HPDE6-E6E7 (cell line): ENCODE results near the gene NFIA.

Source experiments
- DNase-seq: peaks from one replicate; pipeline ENCODE4 v3.0.0; 2011; ENCODE audit warnings: missing footprints; ENCODE audit errors: extremely low spot score

The NFIA gene

GRCh38 chr1:61432616-61433388, 350.4 kb downstream of the NFIA start:
- DNase-seq, result no peak

- DNase-seq, result no peak
Measured at GRCh38 chr1:61433646-61434045, 351.3 kb downstream of the NFIA start.

GRCh38 chr1:61434276-61434675, 351.9 kb downstream of the NFIA start:
- DNase-seq, result peak; percentile 70

- no peak for DNase-seq
Measured at GRCh38 chr1:61435226-61435625, 352.9 kb downstream of the NFIA start.

GRCh38 chr1:61436016-61436415, 353.7 kb downstream of the NFIA start:
- no peak for DNase-seq

GRCh38 chr1:61436491-61437120, 354.2 kb downstream of the NFIA start:
- no peak for DNase-seq

- no peak for DNase-seq
Measured at GRCh38 chr1:61439234-61439633, 356.9 kb downstream of the NFIA start.

- DNase-seq, result no peak
Measured at GRCh38 chr1:61441723-61442262, 359.4 kb downstream of the NFIA start.

GRCh38 chr1:61442544-61442943, 360.2 kb downstream of the NFIA start:
- no peak for DNase-seq

- no peak for DNase-seq
Measured at GRCh38 chr1:61444288-61444687, 361.9 kb downstream of the NFIA start.

GRCh38 chr1:61445269-61445825, 363.0 kb downstream of the NFIA start:
- no peak for DNase-seq

GRCh38 chr1:61446531-61446991, 364.2 kb downstream of the NFIA start:
- no peak for DNase-seq

GRCh38 chr1:61447106-61447967, 365.0 kb downstream of the NFIA start:
- no peak for DNase-seq

GRCh38 chr1:61447968-61448430, 365.6 kb downstream of the NFIA start:
- DNase-seq, result no peak

GRCh38 chr1:61448914-61449313, 366.6 kb downstream of the NFIA start:
- DNase-seq, result no peak

- no peak for DNase-seq
Measured at GRCh38 chr1:61449410-61449809, 367.0 kb downstream of the NFIA start.

GRCh38 chr1:61450454-61450853, 368.1 kb downstream of the NFIA start:
- DNase-seq, result no peak

- DNase-seq, result no peak
Measured at GRCh38 chr1:61450872-61451571, 368.7 kb downstream of the NFIA start.

GRCh38 chr1:61451572-61451968, 369.2 kb downstream of the NFIA start:
- no peak for DNase-seq

- no peak for DNase-seq
Measured at GRCh38 chr1:61452176-61453035, 370.0 kb downstream of the NFIA start.
